Body of pancreas (tissue), 4 donors: ENCODE data around the gene DNMT3A. TPM values are rescaled to one million over a fixed set of nuclear protein-coding genes. Genes with fewer than 3 reads are reported as not detected.
A peak's percentile ranks its signal among the peaks of the same experiment; 100 is the strongest.
"Not testable (repeated sequence)": the region's sequence is repeated elsewhere in the genome, so short reads cannot be mapped to it uniquely, and the experiment has no call there.

Experiments used
- ATAC-seq: fragments of 150-250 bp; one replicate; pipeline ENCODE4 v1.9.1; 2016
- DNase-seq, 4 donors: peaks; one replicate each; pipeline ENCODE4 v3.0.0-alpha.2; 2019
- H3K27ac ChIP-seq, 4 donors: fragments of 200-600 bp; sonication (generic); 1 replicate in 3 of 4; 2 replicates in 1 of 4; pipeline versions ENCODE4 v1.5.1 to v1.6.1; 2016 to 2019; ENCODE audit warnings: mild to moderate bottlenecking in 1 of 4, mixed read lengths in 1 of 4, moderate library complexity in 1 of 4
- H3K27me3 ChIP-seq, 2 donors: fragments of 200-600 bp; sonication (generic); one replicate each; pipeline ENCODE4 v1.6.0; 2016; ENCODE audit warnings: mild to moderate bottlenecking in 1 of 2
- H3K36me3 ChIP-seq, 2 donors: fragments of 200-600 bp; sonication (generic); replicated peaks in 1 of 2; 2 replicates each; pipeline ENCODE4 v1.5.1; 2016; ENCODE audit warnings: low read depth in 2 of 2; ENCODE audit not compliant: insufficient read depth in 1 of 2
- H3K4me1 ChIP-seq: fragments of 200-600 bp; sonication (generic); one replicate; pipeline ENCODE4 v1.6.0; 2016
- H3K4me3 ChIP-seq, 2 donors: fragments of 200-600 bp; sonication (generic); 1 replicate in 1 of 2; 2 replicates in 1 of 2; pipeline ENCODE4 v1.5.1; 2016 to 2019
- H3K9me3 ChIP-seq, 3 donors: fragments of 200-600 bp; sonication (generic); 1 replicate in 2 of 3; 2 replicates in 1 of 3; pipeline ENCODE4 v1.5.1; 2016
- POLR2A ChIP-seq, 3 donors: fragments of 450-650 bp; IDR thresholded peaks; one replicate each; pipeline ENCODE4 v1.6.1; 2016; ENCODE audit warnings: antibody characterized with exemption in 3 of 3, mild to moderate bottlenecking in 2 of 3
- WGBS, 2 donors: methylation state at CpG; one replicate each; pipeline ENCODE4 v1.1.5; 2017; 5-methylcytosine and 5-hydroxymethylcytosine counted together
- intact Hi-C: fragments of 100-400 bp; cut with DNase I; formaldehyde crosslinking; loops from one replicate; pipeline ENCODE4 v1.15.1; 2023
- total RNA-seq, 2 donors: library from RNA; depleted of rRNA; stranded (reverse); fragments of >200 nt; gene quantifications; one replicate each; pipeline ENCODE4 v1.1.0, GENCODE V29; 2016
- TF ChIP-seq, protein P1 (sequence below), 7 experiments: fragments of 450-650 bp in 4 of 7; fragments of 200-600 bp in 3 of 7; sonication (generic) in 3 of 7; IDR thresholded peaks; one replicate each; pipeline ENCODE4 v1.5.1; 2016 to 2019; ENCODE audit warnings: antibody characterized with exemption in 7 of 7

The DNMT3A gene
- total RNA-seq, 2 donors from 2014 or later, result 18.7 to 27.4 TPM

DNA sequence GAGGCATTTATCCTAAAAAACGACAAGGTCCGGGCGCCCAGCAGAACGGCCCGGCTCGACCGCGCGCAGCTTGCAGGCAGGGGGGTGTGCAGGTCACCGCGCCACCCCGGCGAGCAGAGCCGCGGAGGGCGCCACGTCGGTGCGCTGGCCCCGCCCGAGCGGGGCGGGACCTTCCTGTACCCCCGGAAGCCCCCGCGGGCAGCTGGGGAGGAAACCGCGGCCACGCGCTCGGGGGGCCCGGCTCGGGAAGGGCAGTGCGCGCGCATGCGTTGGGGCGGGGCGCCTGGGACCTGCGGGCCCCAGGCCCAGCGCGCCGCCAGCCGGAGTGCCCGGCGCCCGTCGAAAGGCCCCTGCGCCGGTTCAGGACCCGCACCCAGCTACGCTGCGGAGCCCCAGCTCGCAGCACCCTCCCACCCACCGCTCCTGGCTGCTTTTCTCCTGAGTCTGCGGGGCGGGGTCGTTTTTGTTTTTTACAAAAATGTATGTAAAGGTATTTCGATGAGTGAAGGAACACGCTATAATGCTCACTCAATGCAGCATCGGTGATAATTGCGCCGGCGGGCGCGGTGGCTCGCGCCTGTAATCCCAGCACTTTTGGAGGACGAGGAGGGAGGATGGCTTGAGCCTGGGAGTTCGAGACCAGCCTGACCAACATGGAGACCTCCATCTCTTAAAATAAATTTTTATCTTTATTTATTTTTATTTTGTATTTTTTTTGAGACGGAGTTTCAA lies 125.6 kb downstream of the DNMT3A start:
- Histone ChIP-seq H3K27me3 (no peaks in the 10 kb centered on the region), H3K27ac (peak overlapping the region in 3 of 4 donors; percentile 70 to 78 (median 71)), H3K4me1 (peaks cover 3% of the 10 kb centered on the region), H3K36me3 (no peaks in the 10 kb centered on the region), H3K9me3 (no peaks in the 10 kb centered on the region), H3K4me3 (peak overlapping the region in 1 of 2 donors; percentile 56)
- TF ChIP-seq POLR2A (IDR thresholded peaks at IDR 0.05), result peak in 2 of 3 donors; percentile 35 to 44
- TF ChIP-seq, protein P1, sequence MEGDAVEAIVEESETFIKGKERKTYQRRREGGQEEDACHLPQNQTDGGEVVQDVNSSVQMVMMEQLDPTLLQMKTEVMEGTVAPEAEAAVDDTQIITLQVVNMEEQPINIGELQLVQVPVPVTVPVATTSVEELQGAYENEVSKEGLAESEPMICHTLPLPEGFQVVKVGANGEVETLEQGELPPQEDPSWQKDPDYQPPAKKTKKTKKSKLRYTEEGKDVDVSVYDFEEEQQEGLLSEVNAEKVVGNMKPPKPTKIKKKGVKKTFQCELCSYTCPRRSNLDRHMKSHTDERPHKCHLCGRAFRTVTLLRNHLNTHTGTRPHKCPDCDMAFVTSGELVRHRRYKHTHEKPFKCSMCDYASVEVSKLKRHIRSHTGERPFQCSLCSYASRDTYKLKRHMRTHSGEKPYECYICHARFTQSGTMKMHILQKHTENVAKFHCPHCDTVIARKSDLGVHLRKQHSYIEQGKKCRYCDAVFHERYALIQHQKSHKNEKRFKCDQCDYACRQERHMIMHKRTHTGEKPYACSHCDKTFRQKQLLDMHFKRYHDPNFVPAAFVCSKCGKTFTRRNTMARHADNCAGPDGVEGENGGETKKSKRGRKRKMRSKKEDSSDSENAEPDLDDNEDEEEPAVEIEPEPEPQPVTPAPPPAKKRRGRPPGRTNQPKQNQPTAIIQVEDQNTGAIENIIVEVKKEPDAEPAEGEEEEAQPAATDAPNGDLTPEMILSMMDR (IDR thresholded peaks at IDR 0.05), result no peak
- 4 to 9% methylated on average over 15 to 70 of the region's 71 CpGs for WGBS, 2 donors
- ATAC-seq (peak; percentile 85), DNase-seq (peak; percentile 60 to 82 (median 70))
- intact Hi-C loops, result no loop called here

DNA sequence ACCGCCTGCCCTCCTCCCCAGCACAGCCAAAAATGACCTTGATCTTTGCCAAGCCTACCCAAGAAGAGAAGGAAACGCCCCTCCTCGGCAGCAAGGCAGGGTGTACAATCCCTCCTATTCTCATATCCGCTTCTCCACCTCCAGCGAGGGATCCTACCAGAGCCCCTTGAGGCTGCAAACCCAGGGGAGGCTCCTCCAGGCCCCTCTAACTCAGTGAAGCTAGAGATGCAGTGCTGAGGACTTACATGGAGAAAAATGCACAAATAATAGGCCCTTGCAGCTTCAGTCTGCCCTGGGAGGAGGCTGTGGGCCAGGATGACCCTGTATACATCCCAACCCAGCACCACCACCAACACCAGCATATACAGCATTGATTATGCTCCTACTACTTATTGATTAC lies 126.5 kb downstream of the DNMT3A start:
- ATAC-seq, result peak; percentile 8
- no peak for DNase-seq
- Histone ChIP-seq H3K4me3 (no peak overlapping the region), H3K4me1 (peaks cover 3% of the 10 kb centered on the region), H3K36me3 (no peaks in the 10 kb centered on the region), H3K27me3 (no peaks in the 10 kb centered on the region), H3K9me3 (no peaks in the 10 kb centered on the region), H3K27ac (peak overlapping the region in 3 of 4 donors; percentile 70 to 78 (median 71))
- 56 to 66% methylated on average over 4 to 5 of the region's 5 CpGs for WGBS, 2 donors
- intact Hi-C loops, result no loop called here
- TF ChIP-seq, protein P1 (IDR thresholded peaks at IDR 0.05), result no peak
- TF ChIP-seq POLR2A (IDR thresholded peaks at IDR 0.05), result no peak

DNA sequence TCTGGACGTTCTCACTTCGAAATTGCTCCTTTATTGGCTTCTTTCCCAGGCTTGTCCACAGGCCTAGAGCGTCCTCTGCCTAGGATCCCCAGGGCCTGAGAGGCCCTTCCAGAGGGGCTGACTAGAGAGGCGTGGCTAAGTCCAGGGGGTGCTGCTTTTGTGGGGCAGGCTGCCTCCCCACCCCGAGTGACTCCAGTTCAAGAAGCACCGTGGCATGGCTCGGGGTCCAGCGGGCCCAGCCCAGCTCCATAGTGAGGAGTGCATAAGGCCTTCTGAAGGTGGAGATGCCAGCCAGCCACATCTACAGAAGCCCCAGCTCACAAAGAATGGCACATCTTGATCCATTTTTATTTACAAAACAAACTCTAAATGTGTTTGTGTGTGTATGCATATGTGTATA lies 128.5 kb downstream of the DNMT3A start:
- no peak overlapping the region for H3K4me3 ChIP-seq
- H3K27ac ChIP-seq, result no peak overlapping the region
- WGBS, 2 donors, result 47 to 65% methylated on average over 6 to 8 of the region's 8 CpGs
- ATAC-seq (no peak), DNase-seq (no peak)
- H3K9me3 ChIP-seq, result no peaks in the 10 kb centered on the region
- no peaks in the 10 kb centered on the region for H3K27me3 ChIP-seq
- intact Hi-C loops, result no loop called here
- peaks cover 3% of the 10 kb centered on the region for H3K4me1 ChIP-seq
- TF ChIP-seq, protein P1 (IDR thresholded peaks at IDR 0.05), result no peak
- no peak for TF ChIP-seq POLR2A (IDR thresholded peaks at IDR 0.05)
- no peaks in the 10 kb centered on the region for H3K36me3 ChIP-seq

DNA sequence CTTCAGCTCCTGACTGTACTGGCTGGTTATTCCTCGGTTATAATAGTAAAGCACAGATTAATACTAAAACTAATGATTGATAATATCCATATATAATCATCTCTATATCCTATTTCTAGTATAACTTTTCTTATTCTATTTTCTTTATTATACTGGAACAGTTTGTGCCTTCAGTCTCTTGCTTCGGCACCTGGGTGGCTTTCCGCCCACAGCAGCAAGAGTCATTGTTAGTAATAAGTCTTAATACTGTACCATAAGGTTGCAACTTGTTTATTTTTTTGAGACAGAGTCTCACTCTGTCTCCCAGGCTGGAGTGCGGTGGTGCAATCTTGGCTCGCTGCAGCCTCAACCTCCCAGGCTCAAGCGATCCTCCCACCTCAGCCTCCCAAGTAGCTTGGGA lies 130.8 kb downstream of the DNMT3A start:
- H3K27me3 ChIP-seq, ATAC-seq, intact Hi-C loops, H3K4me3 ChIP-seq, DNase-seq, H3K27ac ChIP-seq, H3K36me3 ChIP-seq, H3K9me3 ChIP-seq, H3K4me1 ChIP-seq: not testable (repeated sequence)
- WGBS, 2 donors, result 96 to 97% methylated on average over 6 of the region's 6 CpGs

DNA sequence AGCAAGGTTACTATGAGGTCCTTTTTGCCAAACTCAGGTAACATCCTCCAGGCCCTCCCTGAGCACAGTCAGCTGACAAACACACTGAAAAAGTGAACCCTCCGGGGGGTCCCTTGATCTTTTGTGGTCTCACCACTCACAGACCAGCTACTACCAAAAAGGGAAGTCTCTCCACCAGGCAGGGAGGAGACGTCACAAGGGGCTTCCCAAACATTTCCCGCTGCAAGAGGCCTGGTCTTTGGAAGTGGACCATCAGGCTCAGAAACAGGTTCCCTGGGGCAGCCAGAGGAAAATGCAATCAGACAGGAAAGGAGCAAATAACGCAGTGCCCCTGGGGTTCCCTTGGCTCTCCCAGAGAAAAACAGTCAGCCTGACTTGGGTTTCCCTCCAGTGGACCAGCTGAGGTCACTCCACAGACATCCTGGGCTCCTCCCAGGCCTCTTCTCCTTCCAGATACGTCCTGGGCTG lies 134.6 kb downstream of the DNMT3A start:
- no peak for ATAC-seq
- WGBS, 2 donors, result 76 to 84% methylated on average over 4 to 5 of the region's 5 CpGs
- intact Hi-C loops, result no loop called here
- no peaks in the 10 kb centered on the region for H3K27me3 ChIP-seq
- no peaks in the 10 kb centered on the region for H3K9me3 ChIP-seq
- H3K27ac ChIP-seq, result no peak overlapping the region
- no peaks in the 10 kb centered on the region for H3K4me1 ChIP-seq
- no peak for TF ChIP-seq POLR2A (IDR thresholded peaks at IDR 0.05)
- TF ChIP-seq, protein P1 (IDR thresholded peaks at IDR 0.05), result no peak
- no peaks in the 10 kb centered on the region for H3K36me3 ChIP-seq
- H3K4me3 ChIP-seq, result no peak overlapping the region
- DNase-seq, result no peak
